HG02943 (cell line): Measurements from ENCODE around the gene PCLO.
"Not testable (repeated sequence)": the region's sequence is repeated elsewhere in the genome, so short reads cannot be mapped to it uniquely, and the experiment has no call there.

ENCODE experiments used
- ATAC-seq: cut with Tn5 transposase; IDR thresholded peaks from one replicate; pipeline ENCODE4 v1.9.1; 2021; ENCODE audit warnings: mild to moderate bottlenecking, low read depth, moderate library complexity; ENCODE audit not compliant: unreplicated experiment

PCLO gene

DNA sequence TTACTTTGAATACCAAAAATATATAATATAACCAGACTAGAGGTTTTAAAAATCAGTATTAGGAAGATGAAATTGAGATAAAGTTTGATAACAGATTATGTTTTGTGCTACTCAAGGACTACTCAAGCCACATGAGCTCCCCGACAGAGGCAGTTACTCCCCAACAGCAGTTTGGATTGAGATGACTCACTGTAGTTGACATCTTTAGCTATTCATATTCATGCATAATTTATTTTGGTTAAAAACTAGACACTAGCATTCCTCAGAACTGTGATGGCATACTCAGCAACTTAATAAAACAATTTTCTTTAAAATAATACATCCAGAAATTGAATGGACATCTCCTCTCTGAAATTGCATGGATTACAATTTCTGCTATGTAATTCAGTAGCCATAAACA, 19.6 kb downstream of the PCLO start:
- ATAC-seq, result no peak

DNA sequence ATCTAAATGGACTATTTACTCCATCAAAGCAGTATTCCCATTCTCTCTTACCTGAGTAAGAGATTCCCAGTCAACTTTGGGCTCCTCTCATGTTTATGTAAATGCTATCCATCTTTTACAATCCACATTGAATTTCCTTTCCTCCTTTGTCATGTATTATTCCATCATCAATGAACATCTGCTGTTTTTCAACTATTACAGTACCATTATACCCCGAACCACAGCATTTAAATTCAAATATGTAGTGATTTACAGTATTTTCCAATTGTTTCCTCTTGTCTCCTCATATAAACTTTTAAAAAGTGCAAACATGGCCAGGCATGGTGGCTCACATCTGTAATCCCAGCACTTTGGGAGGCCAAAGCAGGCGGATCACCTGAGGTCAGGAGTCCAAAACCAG, 20.3 kb downstream of the PCLO start:
- ATAC-seq, result no peak

- no peak for ATAC-seq
Measured at GRCh38 chr7:83141927-83142326, 20.8 kb downstream of the PCLO start.

GRCh38 chr7:83130623-83131545, 31.8 kb downstream of the PCLO start:
- no peak for ATAC-seq

DNA sequence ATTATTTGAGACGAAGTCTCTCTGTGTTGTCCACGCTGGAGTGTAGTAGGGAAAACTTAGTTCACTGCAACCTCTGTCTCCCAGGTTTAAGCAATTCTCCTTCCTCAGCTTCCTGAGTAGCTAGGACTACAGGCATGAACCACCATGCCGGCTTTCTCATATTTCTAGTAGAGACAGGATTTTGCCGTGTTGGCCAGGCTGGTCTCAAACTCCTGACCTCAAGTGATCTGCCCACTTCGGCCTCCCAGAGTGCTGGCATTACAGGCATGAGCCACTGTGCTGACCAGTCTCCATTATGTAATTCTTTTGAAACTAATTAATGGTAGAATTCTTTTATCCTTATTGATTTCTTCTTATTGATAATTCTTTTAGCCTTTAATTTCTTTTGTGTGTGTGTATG, 32.5 kb downstream of the PCLO start:
- ATAC-seq, result no peak

DNA sequence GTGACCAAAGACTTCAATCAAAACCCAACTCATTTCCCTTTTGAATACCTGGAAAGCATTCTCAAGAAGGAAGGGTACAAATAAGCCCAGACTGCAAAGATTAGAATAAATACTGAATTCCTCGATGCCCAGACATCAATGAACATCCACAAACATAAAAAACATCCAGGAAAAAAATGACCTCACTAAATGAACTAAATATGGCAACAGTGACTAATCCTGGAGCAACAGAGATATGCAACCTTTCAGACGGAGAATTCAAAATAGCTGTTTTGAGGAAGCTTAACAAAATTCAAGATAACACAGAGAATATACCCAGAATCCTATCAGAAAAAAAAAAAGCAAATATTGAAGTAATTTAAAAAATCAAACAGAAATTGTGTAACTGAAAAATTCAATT, 43.2 kb downstream of the PCLO start:
- no peak for ATAC-seq

GRCh38 chr7:83119026-83119382, 43.7 kb downstream of the PCLO start:
- no peak for ATAC-seq

DNA sequence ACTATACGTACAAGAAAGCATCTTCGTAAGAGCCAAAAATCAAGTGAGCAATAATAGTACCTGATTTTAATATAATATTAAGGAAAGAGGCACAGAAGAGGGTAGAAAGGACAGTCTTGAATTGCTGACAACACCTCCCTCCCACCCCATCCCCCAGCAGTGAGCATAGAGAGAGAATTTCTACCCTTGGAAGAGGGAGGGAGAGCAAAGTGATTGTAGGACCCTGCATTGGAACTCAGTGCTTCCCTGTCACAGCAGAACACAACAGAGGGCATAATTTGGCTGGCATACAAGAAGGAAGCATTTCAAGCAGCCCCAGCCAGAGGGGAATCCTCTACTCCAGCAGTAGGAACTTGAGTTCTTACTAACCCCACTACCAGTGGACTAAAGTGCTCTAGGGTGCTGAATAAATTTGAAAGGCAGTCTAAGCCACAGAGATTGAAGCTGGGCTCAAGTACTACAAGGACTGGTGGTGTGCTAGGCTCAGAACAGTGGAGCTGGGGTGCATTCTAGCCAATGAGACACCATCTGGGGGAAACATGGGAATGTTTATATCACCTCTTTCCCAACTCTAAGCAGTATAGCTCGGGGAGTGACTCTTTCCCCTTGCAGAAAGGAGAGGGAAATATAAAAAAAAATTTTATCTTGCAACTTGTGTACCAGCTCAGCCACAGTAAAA, 44.2 kb downstream of the PCLO start:
- ATAC-seq, result no peak

DNA sequence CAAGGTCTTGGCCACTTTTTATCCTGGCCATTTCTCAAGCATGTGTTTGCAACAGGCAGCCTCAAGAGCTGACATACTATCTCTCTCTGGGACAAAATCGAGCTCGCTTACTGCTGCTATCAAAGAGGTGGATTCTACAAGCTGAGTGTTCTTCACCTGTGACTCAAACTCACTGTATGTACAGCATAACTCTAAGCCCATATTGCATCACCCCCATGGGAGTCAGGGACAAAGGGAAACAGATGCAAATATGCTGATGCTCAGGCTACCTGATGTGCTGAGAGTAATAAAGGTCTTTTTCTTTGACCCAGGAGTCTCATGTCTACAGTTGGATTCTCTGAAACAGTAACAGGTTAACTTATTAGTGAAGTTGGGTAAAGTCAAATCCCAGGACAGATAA, 45.2 kb downstream of the PCLO start:
- no peak for ATAC-seq

DNA sequence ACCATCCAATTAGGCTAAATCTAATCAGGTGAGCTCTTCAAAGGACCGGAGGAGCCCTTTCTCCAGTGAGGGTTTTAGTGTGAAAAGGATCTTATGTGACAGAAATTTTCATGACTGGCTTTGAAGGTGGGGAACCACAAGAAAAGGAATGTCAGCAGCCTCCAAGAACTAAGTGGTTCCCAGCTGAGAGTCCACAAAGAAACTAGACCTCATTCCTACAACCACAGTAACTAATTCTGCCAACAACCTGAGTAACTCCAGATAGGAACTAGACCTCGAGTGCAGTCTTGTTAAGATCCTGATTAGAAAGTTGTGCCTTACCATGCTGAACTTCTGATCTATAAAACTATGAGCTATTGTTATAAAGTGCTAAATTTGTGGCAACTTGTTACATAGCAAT, 51.3 kb downstream of the PCLO start:
- ATAC-seq, result no peak

DNA sequence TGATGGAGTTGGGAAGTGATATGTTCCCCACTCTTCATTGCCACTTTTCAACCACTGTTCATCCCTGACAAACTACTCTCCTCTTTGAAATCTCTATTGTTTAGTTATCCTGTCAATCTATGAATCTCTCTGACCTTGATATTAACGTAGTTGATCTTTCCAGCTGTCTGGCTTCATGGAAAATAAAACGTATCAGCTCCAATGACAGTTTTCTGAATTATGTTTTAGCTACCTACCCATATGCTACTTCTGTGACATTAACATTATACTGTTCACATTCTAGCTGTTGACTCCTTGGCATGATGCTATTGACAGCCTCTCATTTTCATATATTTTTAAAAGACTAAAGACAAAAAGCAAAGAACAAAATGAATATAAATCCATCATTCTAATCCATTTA, 53.3 kb downstream of the PCLO start:
- ATAC-seq, result no peak

DNA sequence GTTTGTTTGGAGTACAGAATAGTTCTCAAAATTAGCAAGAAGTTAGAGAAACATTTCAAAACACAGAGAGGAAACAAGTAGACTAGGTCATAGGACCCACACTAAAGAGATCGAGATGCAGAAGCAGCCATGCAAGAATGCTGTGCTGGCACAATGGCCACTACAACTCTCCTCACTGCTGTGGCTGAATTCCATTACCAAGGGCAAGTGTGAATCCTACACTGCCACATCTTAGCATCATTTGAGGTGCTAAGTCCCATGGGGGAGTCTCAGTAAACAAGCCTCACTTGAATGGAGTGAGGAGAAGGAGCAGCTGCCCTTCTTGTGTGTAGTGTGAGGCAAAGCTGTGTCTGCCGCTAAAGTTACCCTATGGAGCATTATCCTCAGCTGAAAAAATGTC, 56.7 kb downstream of the PCLO start:
- ATAC-seq, result no peak

GRCh38 chr7:83105063-83105462, 57.6 kb downstream of the PCLO start:
- no peak for ATAC-seq

DNA sequence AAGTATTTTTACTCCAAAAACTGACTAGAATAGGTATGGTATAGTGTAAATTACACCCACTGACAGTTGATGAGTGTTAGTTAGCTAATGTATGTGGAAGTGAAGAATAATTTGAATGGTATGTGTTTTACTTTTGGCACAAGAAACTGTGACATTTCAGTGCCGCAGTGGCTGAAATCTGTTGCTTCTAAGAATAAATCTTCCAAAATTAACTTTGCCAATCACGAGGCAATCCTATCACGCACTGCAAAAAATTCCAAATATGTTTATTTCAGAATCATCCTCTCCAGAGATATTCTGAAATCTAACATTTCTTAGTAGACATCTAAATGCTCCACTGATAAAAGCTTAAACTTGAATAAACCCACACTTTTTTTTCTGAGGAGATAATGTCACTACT, 61.2 kb downstream of the PCLO start:
- ATAC-seq, result no peak

DNA sequence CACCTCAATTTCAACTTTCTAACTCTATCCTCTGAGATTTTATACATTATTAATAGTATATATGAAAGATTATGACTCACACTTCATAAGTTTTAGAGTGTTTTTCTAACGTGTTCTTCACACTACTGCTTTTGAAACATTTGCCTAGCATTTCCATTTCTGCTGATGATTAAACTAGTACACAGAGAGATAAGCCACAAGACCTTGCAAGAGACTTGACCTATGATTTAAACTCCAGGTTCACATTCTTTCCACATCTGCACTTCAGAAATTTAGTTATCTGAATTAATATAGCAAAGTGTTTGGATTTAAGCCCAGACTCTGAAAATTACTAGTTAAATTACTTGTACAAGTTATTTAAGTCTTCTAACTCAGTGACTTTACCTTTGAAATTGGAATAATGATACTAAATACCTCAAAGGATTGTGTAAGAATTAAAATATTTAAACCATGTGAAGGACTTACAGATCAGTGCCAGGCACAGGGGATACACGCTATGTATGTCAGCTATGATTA, 66.6 kb downstream of the PCLO start:
- no peak for ATAC-seq

GRCh38 chr7:83085299-83085698, 77.4 kb downstream of the PCLO start:
- ATAC-seq, result no peak

DNA sequence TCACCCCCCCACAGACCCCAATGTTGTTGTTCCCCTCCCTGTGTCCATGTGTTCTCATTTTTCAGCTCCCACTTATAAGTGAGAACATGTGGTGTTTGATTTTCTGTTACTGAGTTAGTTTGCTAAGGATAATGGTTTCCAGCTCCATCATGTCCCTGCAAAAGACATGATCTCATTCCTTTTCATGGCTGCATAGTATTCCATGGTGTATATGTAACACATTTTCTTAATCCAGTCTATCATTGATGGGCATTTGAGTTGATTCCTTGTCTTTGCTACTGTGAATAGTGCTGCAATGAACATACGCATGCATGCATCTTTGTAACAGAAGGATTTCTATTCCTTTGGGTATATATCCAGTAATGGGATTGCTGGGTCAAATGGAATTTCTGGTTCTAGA, 82.8 kb downstream of the PCLO start:
- not testable (repeated sequence) for ATAC-seq

- no peak for ATAC-seq
Measured at GRCh38 chr7:83077328-83077727, 85.4 kb downstream of the PCLO start.

DNA sequence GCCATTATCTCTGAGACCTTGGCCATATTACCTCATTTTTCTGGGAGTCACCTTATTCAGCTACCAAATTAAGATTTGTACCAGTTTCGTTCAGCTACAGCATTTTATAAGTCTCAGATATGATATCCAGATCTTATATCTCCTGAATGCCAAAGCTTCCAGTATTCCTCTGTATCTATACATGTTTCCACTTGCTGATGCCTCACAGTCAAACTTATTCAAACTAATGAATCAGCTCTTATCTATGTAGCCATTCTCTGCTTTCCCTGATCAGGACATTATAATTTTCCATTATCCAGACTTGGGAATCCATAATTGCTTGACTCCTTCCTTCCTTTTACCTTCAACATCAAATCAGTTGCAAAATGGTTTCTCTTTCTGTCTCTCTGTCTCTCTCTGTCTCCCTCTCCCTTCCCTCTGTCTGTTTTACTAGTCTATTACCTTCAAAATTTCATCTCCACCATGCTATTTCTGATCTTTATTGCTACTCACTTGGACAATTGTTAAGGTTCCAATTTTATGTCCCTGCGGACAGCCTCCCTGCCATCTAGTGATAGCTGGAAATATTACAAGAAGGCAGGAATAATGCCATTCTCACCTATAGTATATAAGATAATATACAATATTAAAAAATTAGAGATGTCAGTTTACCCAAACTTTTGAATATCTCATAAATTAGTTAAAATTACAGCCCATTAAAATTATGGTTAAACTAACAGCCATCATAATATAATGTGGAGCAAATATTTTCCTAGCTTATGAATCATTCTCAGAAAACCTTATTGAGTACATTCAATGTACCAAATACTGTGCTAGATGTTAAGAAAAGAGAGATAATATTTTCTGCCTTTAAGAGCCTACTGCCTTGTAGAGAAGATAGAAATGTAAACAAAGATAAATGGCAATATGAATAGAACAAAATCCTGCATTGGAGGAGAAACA, 89.8 kb downstream of the PCLO start:
- no peak for ATAC-seq

- no peak for ATAC-seq
Measured at GRCh38 chr7:83065714-83066113, 97.0 kb downstream of the PCLO start.

DNA sequence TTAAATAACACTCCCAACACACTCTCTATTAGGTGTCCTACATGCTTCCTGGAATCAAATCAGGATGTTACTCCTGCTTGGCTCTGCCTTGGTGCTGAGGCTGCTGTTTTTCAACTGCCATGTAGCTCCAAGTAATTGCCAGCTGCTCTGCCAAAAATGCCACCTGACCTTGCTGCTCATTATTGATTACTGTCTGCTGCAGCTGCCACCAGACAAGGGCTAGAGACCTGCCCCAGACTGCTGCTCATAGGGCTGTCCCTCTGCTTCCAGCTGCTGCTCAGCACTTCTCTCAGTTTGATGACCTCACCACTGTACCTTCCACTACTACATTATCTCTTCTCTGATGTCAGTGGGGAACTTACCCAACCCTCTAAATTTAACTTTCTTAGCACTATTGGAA, 102.5 kb downstream of the PCLO start:
- ATAC-seq, result no peak
